Activated effector memory CD4-positive, alpha-beta T cell treated with Interleukin-2 at 50 U/mL for 16 hours (primary cell): ENCODE results near the gene CROCC2.
A peak's percentile ranks its signal among the peaks of the same experiment; 100 is the strongest.

Experiments
- DNase-seq: peaks from one replicate; pipeline ENCODE4 v3.0.0-alpha.2; 2020

Gene CROCC2

GRCh38 chr2:240909216-240909974 lies 3.3 kb downstream of the CROCC2 start:
- no peak for DNase-seq

DNA sequence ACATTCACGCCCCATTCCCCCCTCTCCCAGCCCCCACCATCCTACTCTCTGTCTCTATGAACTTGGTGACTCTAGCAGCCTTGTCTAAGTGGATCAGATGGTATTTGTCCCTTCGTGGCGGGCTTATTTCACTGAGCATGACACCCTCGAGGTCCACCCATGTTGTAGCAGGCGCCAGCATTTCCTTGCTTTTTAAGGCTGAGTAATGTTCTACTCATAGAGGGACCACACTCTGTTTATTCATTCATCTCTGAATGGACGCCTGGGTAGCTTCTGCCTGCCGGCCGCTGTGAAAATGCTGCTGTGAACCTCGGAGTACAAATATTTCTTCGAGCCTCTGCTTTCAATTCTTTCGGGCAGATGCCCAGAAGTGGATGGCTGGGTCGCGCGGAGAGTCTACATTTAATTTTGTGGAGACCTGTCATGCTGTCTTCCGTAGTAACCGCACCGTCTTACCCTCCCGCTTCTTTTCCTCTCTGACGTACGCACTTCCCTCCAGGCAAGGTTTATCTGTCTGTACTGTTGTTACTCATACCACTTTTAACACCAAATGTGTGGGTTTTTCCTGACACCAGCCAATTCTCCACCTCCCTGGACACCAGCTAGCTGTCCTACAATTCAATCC lies 5.6 kb downstream of the CROCC2 start:
- no peak for DNase-seq

GRCh38 chr2:240912878-240913809 lies 7.0 kb downstream of the CROCC2 start:
- no peak for DNase-seq

DNA sequence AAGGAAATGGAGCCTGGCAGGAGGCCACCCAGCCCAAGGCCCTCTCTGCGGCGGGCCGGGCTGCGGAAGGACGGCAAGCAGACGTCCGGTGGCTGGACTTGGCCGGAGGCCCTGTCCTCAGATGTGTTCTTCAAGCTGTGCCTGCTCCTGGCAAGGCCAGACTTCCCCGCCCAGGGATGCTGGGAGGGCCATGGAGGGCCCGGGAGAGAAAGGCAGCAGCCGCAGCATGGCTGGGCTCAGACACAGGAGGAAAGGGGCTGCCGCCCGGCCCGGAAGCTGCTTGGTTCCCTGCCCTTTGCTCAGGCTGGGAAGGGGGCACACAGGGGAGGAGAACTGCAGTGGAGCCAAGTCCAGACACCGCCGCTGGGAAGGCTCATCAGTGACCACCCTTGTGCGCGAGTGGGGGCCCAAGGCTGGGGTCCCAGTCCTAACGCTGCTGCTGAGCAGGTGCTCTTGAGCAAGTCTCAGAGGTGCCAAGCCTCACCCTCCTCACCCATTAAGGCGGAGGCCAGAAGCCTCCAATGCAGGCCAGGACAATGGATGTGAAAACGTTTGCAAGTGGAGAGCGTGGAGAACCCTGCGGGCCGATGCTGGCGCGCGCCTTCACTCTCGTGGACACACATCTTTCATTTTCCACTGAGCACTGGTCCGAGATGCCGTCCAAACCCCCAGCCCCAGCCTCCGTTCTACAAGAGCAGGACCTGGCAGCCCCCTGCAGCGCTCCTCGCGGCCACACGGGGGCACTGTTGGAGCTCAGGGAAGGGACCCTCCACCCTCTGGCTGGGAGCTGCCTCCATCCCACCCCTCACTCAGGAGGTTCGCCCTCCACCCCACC lies 7.9 kb downstream of the CROCC2 start:
- DNase-seq: peak; percentile 23

- no peak for DNase-seq
Measured at GRCh38 chr2:240914645-240915525, 8.7 kb downstream of the CROCC2 start.

DNA sequence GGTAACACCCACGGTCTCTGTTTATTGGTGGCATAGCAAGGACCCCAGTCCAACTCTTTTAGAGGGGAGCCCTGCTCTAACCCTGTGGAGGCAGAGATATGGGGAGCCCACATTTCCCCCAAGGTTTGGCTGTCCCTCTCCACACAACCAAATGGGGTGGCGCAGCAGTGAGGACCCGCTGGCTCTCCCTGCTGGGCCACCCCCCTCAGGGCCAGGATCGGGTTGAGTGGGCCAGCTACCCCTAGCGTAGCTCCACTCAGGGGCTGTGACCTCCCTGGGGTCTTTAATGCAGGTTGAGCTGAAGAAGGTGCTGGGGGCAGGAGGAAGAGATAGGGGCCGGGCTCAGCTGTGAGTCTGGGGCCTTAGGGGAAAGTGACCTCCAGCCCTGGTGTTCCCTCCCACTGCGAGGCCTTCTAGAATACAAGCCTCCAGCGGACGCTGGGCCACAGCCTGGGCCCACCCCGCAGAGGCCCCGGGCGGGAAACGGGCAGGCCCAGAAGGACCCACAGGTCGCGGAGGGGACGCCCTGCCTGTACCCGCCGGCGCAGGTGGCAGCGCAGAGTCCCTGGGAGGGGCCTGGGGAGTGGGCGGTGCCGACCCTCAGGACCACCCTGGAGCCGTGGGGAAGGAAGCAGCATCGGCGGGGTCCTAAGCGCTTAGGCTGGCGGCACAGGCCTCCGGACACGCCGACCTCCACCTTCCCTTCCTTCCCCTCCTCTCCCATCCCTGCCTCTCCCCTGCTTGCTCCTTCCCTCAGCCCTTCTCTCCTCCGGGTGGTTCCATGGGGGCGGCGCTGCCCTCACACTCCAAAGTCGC lies 9.6 kb downstream of the CROCC2 start:
- DNase-seq: no peak

- DNase-seq: no peak
Measured at GRCh38 chr2:240916571-240917008, 10.5 kb downstream of the CROCC2 start.

DNA sequence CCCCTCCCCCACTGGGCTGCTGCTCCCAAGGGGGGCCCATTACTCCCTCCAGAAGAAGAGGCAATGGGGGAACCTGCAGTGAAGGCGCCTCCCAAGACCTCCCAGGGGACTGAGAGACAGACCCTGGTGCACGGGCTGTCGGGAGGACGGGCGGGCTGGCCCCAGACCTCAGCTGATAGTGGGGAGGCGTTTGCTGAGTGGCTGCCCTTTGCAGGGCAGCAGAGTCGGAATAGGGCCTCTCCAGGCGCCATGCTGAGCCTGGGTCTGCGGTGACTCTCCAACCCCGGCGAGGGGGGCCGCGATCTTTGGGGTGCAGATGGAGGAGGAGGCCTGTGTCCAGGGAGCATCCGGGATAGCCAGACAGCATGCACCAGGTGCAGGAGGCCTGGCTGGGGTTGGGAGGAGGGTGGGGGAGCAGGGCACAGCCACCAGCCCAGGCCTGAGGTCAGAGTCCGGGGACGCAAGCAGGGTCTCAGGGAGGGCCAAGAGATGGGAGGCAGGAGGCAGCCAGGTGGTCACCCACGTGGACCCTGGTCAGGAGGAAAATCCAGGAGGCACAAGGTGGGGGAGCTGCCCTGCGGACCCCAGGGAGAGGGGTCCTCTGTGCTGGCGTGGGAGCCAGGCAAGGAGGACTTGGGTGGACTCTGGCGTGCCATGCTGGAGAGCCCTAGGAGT lies 11.0 kb downstream of the CROCC2 start:
- DNase-seq: no peak

DNA sequence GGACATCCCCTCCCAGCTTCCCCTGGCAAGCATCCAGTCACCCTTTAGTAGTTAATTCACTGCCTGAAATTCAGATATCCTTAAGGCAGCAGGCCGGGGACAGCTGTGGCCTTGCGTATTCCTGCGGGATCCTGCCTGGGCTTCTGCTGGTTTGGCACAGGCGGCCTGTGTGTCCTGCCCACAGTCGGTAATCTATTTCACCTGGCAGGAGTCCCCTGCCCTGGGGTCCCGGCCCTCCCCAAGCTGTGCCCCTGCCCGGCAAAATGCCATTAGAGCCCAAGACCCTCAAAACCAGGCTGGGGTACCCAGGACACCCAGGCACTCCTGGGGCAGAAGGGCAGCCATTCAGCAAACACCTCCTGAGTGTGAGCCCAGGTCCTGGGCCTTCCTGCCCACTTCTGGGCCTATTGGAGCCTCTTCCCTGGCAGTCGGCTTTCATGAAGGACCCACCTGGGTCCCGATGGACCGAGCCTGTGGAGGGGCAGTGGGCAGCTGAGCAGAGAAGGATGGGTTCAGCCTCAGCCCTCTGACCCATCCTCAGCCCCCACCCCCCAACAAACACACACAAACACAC lies 11.6 kb downstream of the CROCC2 start:
- no peak for DNase-seq

DNA sequence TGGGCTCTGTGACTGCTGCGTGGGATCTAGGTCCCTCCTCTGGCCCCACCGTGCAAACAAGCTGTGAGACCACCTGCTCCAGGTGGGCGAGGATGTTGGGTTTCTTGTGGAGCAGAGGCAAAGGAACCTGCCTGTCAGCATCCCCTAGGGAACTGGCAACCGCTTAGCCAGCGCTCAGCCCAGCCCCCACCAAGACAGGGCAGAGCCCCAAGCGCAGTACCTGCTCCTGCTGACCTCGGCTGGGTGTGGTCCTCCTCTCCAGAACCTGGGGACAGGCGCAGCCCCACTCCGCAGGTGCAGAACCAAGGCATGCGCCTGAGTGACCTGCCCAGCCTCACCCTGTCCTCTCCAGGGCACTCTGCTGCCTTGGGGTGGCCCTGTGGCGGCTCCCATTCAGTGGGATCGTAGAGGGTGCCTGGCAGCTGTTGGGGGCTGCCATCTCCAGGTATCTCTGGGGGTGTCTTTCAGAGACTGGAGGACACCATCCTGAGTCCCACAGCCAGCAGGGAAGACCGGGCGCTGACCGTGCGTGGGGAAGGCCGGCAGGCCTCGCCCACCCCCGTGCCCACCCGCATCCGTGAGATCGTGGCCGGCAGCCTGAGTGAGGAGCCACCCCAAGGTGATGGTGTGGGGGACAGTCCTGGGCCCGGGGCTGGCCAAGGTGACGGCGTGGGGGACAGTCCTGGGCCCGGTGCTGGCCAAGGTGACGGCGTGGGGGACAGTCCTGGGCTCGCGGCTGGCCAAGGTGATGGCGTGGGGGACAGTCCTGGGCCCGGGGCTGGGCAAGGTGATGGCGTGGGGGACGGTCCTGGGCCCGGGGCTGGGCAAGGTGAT lies 12.3 kb downstream of the CROCC2 start:
- DNase-seq: no peak

DNA sequence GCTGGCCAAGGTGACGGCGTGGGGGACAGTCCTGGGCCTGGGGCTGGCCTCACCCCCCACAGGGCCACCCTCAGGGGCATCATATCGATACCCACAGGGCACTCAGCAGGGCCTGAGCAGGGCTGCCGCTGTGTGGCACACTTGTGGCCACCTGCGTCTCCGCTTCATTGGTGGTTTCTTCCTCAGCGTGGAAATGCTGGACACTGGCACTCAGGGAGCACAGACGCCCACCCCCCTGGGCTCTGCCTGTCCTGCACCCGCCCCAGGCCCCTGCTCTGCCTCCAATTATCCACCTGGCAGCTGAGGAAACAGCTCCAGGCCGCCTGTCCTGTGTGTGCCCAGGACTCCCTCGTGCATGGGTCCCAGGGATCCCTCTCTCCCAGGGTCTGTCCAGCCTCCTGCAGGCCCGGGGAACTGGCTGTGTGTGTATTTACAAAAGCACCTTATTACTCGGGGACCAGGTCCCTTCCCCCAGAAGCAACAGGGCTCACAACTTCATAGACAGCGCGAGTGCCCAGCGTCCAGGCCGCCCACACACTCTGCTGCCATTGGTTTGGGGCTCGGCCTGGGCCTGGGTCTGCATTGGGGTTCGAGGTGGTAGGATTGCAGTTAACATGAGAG lies 13.1 kb downstream of the CROCC2 start:
- no peak for DNase-seq

- DNase-seq: no peak
Measured at GRCh38 chr2:240919786-240920782, 13.9 kb downstream of the CROCC2 start.

DNA sequence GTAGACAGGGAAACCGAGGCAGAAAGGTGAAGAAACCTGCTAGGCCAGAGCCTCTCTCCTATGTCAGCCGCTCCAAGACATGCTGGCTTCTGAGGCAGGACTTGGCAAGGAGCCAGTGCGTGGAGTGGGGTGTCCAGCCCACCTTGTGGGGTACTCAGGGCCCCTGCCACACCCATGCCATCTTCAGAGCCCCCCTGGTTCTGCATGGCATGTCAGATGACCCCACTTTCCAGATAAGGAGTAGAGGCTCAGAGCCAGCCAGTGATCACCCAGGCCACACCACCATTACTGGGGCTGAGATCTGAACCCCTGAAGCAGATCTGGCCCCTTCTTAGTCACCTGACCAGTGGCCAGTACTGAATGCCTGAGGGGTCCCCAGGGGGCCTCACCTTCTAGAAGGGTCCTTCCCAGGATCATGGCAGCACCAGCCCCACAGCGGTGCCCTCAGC lies 14.7 kb downstream of the CROCC2 start:
- no peak for DNase-seq

DNA sequence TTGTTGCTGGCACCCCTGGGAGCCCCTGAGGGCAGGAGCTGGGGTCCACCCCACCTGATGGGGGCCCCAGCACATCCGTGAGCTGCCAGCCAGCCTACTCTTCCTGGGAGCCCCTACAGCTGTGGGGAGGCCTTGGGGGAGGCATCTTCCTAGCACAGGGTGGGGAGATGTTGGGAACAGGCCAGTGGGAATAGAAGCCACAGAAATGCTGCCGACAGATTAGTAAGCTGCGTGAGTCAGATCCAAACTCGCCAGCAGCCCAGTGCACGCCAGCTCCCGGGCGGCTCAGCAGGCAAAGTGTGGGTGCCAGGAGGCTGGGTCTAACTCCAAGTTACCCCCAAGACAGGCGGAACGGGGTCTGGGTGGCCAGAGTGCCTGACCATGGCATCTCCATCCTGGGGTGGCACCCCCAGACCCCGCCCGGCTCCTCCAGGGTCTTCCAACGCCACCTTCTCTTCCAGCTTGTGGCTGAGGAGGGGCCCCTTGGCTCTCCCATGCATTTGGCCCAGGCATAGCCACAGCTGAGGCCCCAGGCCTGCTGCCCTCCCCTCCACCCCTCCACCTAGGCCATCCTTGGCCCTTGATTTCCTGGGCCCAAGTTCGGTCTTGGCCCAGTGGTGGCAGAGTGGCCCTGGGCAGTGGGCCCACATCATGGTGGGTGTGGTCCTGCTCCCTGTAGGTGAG lies 15.3 kb downstream of the CROCC2 start:
- no peak for DNase-seq

GRCh38 chr2:240921995-240922244 lies 15.8 kb downstream of the CROCC2 start:
- DNase-seq: no peak

DNA sequence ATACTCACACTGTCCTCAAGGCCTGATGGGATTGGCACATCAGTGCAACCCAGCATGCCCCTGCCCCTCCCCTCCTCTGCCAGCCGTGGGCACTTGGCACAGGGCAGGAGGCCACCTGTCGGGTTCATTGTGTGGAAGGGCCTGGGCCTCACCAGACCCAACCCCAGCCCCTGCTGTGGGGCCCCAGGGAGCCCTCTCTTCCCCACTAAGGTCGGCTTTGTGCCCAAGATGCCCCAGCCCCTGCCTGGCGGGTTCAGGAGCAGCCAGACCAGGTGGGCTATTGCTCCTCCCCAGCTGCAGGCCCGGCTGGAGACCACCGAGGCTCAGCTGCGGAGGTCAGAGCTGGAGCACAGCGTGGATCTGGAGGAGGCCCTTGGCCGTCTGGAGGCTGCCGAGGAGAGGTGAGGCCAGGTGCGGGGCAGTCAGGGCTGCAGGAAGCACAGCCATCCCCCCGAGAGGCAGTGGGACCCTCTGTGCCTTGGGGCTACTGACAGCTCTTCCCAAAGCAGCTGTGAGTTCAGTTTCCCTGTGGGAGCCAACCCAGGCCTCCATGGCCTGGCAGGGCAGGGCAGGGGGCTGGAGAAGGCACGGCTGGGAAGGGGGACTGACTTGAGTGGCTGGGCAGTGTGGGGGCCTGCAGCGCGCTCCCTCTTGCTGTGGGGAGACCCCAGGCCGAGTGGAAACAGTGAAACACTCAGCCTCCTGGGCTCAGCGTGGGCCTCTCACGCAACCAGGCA lies 16.3 kb downstream of the CROCC2 start:
- no peak for DNase-seq
